Measurements from ENCODE around the gene PDGFD.

DNA sequence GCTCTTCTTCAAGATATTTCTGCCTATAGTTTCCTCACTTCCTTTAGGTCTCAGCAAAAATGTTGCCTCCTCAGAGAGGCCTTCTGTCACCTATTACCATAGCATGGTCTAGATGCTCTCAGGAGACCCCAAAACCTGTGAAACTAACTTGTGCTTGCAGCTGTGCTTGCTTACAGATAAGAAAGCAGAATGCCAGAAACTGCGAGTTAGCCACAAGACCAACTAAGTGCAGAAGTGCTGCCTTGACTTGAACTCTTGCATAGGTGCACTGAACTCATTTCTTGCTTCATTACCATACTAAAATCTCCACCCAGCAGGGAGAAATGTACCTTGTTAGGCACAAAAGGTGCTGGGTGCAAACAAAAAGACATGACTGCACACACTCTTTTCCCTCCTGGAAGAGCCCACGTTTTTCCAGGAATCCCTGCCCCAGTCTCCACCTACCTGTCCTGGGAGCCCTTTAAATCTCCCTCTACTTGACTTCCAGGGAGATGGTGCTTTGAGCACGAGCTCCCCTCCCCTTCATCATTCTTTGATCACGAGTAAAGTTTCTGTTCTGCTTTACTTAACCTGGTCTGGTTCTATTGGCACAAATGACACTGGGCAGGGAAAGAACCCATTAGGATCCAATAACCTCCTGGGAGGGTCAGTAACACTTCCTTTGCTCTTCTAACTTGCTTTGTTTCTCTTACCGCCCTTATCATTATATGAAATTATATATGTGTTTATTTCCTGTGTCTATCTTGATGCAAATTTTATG lies 265.2 kb downstream of the PDGFD start:
- TF ChIP-seq TAF1 (IDR thresholded peaks at IDR 0.05; ENCODE audit: low read depth) (no peak), EP300 (IDR thresholded peaks at IDR 0.05; ENCODE audit: borderline replicate concordance) (no peak)
- TF ChIP-seq, protein P1, sequence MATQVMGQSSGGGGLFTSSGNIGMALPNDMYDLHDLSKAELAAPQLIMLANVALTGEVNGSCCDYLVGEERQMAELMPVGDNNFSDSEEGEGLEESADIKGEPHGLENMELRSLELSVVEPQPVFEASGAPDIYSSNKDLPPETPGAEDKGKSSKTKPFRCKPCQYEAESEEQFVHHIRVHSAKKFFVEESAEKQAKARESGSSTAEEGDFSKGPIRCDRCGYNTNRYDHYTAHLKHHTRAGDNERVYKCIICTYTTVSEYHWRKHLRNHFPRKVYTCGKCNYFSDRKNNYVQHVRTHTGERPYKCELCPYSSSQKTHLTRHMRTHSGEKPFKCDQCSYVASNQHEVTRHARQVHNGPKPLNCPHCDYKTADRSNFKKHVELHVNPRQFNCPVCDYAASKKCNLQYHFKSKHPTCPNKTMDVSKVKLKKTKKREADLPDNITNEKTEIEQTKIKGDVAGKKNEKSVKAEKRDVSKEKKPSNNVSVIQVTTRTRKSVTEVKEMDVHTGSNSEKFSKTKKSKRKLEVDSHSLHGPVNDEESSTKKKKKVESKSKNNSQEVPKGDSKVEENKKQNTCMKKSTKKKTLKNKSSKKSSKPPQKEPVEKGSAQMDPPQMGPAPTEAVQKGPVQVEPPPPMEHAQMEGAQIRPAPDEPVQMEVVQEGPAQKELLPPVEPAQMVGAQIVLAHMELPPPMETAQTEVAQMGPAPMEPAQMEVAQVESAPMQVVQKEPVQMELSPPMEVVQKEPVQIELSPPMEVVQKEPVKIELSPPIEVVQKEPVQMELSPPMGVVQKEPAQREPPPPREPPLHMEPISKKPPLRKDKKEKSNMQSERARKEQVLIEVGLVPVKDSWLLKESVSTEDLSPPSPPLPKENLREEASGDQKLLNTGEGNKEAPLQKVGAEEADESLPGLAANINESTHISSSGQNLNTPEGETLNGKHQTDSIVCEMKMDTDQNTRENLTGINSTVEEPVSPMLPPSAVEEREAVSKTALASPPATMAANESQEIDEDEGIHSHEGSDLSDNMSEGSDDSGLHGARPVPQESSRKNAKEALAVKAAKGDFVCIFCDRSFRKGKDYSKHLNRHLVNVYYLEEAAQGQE (IDR thresholded peaks at IDR 0.05; ENCODE audit: low read depth) = no peak
- TF ChIP-seq, protein P2, sequence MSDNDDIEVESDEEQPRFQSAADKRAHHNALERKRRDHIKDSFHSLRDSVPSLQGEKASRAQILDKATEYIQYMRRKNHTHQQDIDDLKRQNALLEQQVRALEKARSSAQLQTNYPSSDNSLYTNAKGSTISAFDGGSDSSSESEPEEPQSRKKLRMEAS (IDR thresholded peaks at IDR 0.05) = no peak

Data from Ishikawa (cell line).